Testis (tissue), 3 donors: ENCODE data around the gene PRTFDC1. TPM values are rescaled to one million over a fixed set of nuclear protein-coding genes. Genes with fewer than 3 reads are reported as not detected.
A peak's percentile ranks its signal among the peaks of the same experiment; 100 is the strongest.

Experiments used
- DNase-seq: peaks from one replicate; pipeline ENCODE4 v3.0.0-alpha.2; 2019
- H3K27ac ChIP-seq, 2 donors: fragments of 200-600 bp; sonication (generic); one replicate each; pipeline ENCODE4 v1.5.1; 2019
- H3K27me3 ChIP-seq: fragments of 200-600 bp; sonication (generic); one replicate; pipeline ENCODE4 v1.5.1; 2019
- H3K36me3 ChIP-seq: fragments of 200-600 bp; sonication (generic); one replicate; pipeline ENCODE4 v1.5.1; 2017; ENCODE audit warnings: low read depth; ENCODE audit errors: missing control alignments
- H3K4me1 ChIP-seq: fragments of 200-600 bp; sonication (generic); one replicate; pipeline ENCODE4 v1.5.1; 2019
- H3K4me3 ChIP-seq, 2 donors: fragments of 200-600 bp; sonication (generic); one replicate each; pipeline ENCODE4 v1.5.1; 2017 to 2019
- H3K9me3 ChIP-seq: fragments of 200-600 bp; sonication (generic); one replicate; pipeline ENCODE4 v1.5.1; 2017
- CTCF ChIP-seq, 3 experiments: fragments of 450-650 bp in 2 of 3; fragments of 200-600 bp in 1 of 3; sonication (generic) in 1 of 3; IDR thresholded peaks; one replicate each; pipeline ENCODE4 v1.5.1; 2016 to 2019; ENCODE audit warnings: antibody characterized with exemption in 3 of 3, mild to moderate bottlenecking in 2 of 3, moderate library complexity in 1 of 3
- POLR2A ChIP-seq: fragments of 450-650 bp; IDR thresholded peaks from one replicate; pipeline ENCODE4 v1.6.1; 2017; ENCODE audit warnings: antibody characterized with exemption, mild to moderate bottlenecking, moderate library complexity
- WGBS, 2 donors: methylation state at CpG; one replicate each; pipeline ENCODE4 v1.1.5; 2018; 5-methylcytosine and 5-hydroxymethylcytosine counted together
- intact Hi-C: fragments of 100-400 bp; cut with DNase I; formaldehyde crosslinking; loops from one replicate; pipeline ENCODE4 v1.15.1; 2023; ENCODE audit warnings: low total_unique reads
- polyA plus RNA-seq: library from polyadenylated mRNA; stranded (reverse); fragments of 350-450 nt; fragmentation: Illumina TruSeq; extraction: RNeasy Lipid Tissue Mini Kit (QIAGEN cat#74804); gene quantifications from one replicate; pipeline ENCODE4 v1.2.3, GENCODE V29; 2014; ENCODE audit warnings: low read depth, low replicate concordance; ENCODE audit not compliant: insufficient read depth
- total RNA-seq, 2 donors: library from RNA; depleted of rRNA; stranded (reverse); fragments of >200 nt; gene quantifications; one replicate each; pipeline ENCODE4 v1.2.3, GENCODE V29; 2016

PRTFDC1 gene
- total and polyA plus RNA-seq, 3 donors from 2014 or later = 1.2 to 3.5 (median 2.7) TPM

GRCh38 chr10:24915304-24915703, 37.1 kb downstream of the PRTFDC1 start:
- intact Hi-C loops = no loop called here
- Histone ChIP-seq H3K27me3 (no peaks in the 10 kb centered on the region), H3K27ac (no peak overlapping the region), H3K4me3 (no peak overlapping the region), H3K36me3 (no peaks in the 10 kb centered on the region), H3K9me3 (no peaks in the 10 kb centered on the region), H3K4me1 (peaks cover 7% of the 10 kb centered on the region)
- no peak for DNase-seq
- no peak for TF ChIP-seq CTCF (IDR thresholded peaks at IDR 0.05)
- TF ChIP-seq POLR2A = no peak

- Histone ChIP-seq H3K27ac (peak overlapping the region in 1 of 2 donors; percentile 67), H3K4me3 (no peak overlapping the region), H3K27me3 (no peaks in the 10 kb centered on the region), H3K4me1 (peaks cover 7% of the 10 kb centered on the region), H3K36me3 (no peaks in the 10 kb centered on the region), H3K9me3 (no peaks in the 10 kb centered on the region)
- no peak for TF ChIP-seq POLR2A
- TF ChIP-seq CTCF (IDR thresholded peaks at IDR 0.05) = no peak
- DNase-seq = no peak
- WGBS, 2 donors = 53 to 64% methylated on average over 1 of the region's 1 CpG
- intact Hi-C loops = no loop called here
Measured at GRCh38 chr10:24914148-24914547, 38.3 kb downstream of the PRTFDC1 start.

GRCh38 chr10:24912215-24912614, 40.2 kb downstream of the PRTFDC1 start:
- Histone ChIP-seq H3K27me3 (no peaks in the 10 kb centered on the region), H3K27ac (no peak overlapping the region), H3K4me1 (peaks cover 7% of the 10 kb centered on the region), H3K4me3 (no peak overlapping the region), H3K9me3 (no peaks in the 10 kb centered on the region), H3K36me3 (no peaks in the 10 kb centered on the region)
- 67 to 83% methylated on average over 2 of the region's 2 CpGs for WGBS, 2 donors
- no peak for DNase-seq
- TF ChIP-seq CTCF (IDR thresholded peaks at IDR 0.05) (no peak), POLR2A (no peak)
- intact Hi-C loops = no loop called here

- Histone ChIP-seq H3K27me3 (no peaks in the 10 kb centered on the region), H3K27ac (no peak overlapping the region), H3K9me3 (no peaks in the 10 kb centered on the region), H3K36me3 (no peaks in the 10 kb centered on the region), H3K4me1 (peaks cover 7% of the 10 kb centered on the region), H3K4me3 (no peak overlapping the region)
- DNase-seq = no peak
- intact Hi-C loops = no loop called here
- TF ChIP-seq POLR2A (no peak), CTCF (IDR thresholded peaks at IDR 0.05) (no peak)
- 87 to 97% methylated on average over 2 of the region's 2 CpGs for WGBS, 2 donors
Measured at GRCh38 chr10:24911029-24911428, 41.4 kb downstream of the PRTFDC1 start.

GRCh38 chr10:24910574-24910973, 41.8 kb downstream of the PRTFDC1 start:
- intact Hi-C loops = no loop called here
- Histone ChIP-seq H3K27me3 (no peaks in the 10 kb centered on the region), H3K27ac (no peak overlapping the region), H3K4me3 (no peak overlapping the region), H3K4me1 (peaks cover 7% of the 10 kb centered on the region), H3K36me3 (no peaks in the 10 kb centered on the region), H3K9me3 (no peaks in the 10 kb centered on the region)
- no peak for DNase-seq
- TF ChIP-seq POLR2A (no peak), CTCF (IDR thresholded peaks at IDR 0.05) (no peak)
